Endothelial cell of umbilical vein (primary cell): Measurements from ENCODE around the gene NDUFA7. TPM values are rescaled to one million over a fixed set of nuclear protein-coding genes. Genes with fewer than 3 reads are reported as not detected.
A peak's percentile ranks its signal among the peaks of the same experiment; 100 is the strongest.
"Not testable (repeated sequence)": the region's sequence is repeated elsewhere in the genome, so short reads cannot be mapped to it uniquely, and the experiment has no call there.

Experiments
- BruUV-seq: library from RNA; stranded (reverse); fragments of 400-500 nt; replicated peaks from 2 replicates; lab custom pipeline; 2021; lab: Mats Ljungman, UMichigan
- CTCF ChIA-PET: fragments of 300-600, 350-600 bp; sonication (Branson Sonifier 250); formaldehyde crosslinking; loops from one replicate; lab custom pipeline; 2021; ENCODE audit warnings: antibody characterized with exemption, inconsistent platforms; lab: Charles Lee
- POLR2A ChIA-PET: fragments of 300-600, 350-600 bp; sonication (Branson Sonifier 250); formaldehyde crosslinking; loops from one replicate; lab custom pipeline; 2021; ENCODE audit warnings: antibody characterized with exemption, inconsistent platforms; lab: Charles Lee
- DNase-seq: peaks from one replicate; pipeline ENCODE4 v3.0.0-alpha.2; 2011; ENCODE audit warnings: low read depth, low spot score
- FAIRE-seq: peaks from 2 replicates; lab custom pipeline; 2011; peaks lifted over from hg19 to GRCh38; lab: Jason Lieb, UNC
- H2AFZ ChIP-seq: 2 replicates; pipeline ENCODE4 v1.6.0; 2012; ENCODE audit warnings: low read depth, low read length, control low read depth, inconsistent platforms
- H3K27ac ChIP-seq: 2 replicates; pipeline ENCODE4 v1.5.1; 2011; ENCODE audit warnings: low read depth, mild to moderate bottlenecking, control low read depth, low read length, moderate library complexity; ENCODE audit not compliant: insufficient read depth
- H3K27me3 ChIP-seq, 2 experiments: 2 replicates each; pipeline versions ENCODE4 v1.6.0 to v1.6.1; 2011; ENCODE audit warnings: low read length in 2 of 2, mixed read lengths in 1 of 2; ENCODE audit not compliant: control insufficient read depth in 2 of 2, insufficient read depth in 2 of 2
- H3K36me3 ChIP-seq, 2 experiments: 2 replicates in 1 of 2; 3 replicates in 1 of 2; pipeline ENCODE4 v1.5.1; 2011; ENCODE audit warnings: low read length in 2 of 2, mild to moderate bottlenecking in 1 of 2, moderate library complexity in 1 of 2; ENCODE audit not compliant: control insufficient read depth in 2 of 2, insufficient read depth in 2 of 2; ENCODE audit errors: extremely low read depth in 1 of 2
- H3K4me1 ChIP-seq: 3 replicates; pipeline ENCODE4 v1.5.1; 2011; ENCODE audit warnings: mild to moderate bottlenecking, low read length; ENCODE audit not compliant: control insufficient read depth, insufficient read depth; ENCODE audit errors: extremely low read depth
- H3K4me2 ChIP-seq: 2 replicates; pipeline ENCODE4 v1.6.1; 2011; ENCODE audit warnings: low read length, control low read depth, mixed read lengths; ENCODE audit not compliant: insufficient read depth
- H3K4me3 ChIP-seq, 3 experiments: fragments of 200-600 bp in 1 of 3; sonication (generic), shearing (Covaris generic) in 1 of 3; replicated peaks in 1 of 3; 2 replicates each; pipeline ENCODE4 v1.5.1; 2011 to 2016; ENCODE audit warnings: control low read depth in 3 of 3, low read length in 3 of 3, mild to moderate bottlenecking in 2 of 3, inconsistent platforms in 1 of 3, low read depth in 1 of 3, moderate library complexity in 1 of 3; ENCODE audit not compliant: insufficient read depth in 1 of 3
- H3K79me2 ChIP-seq: 2 replicates; pipeline ENCODE4 v1.6.0; 2012; ENCODE audit warnings: low read length, inconsistent platforms; ENCODE audit not compliant: control insufficient read depth, insufficient read depth
- H3K9ac ChIP-seq: replicated peaks from 2 replicates; pipeline ENCODE3; 2011; ENCODE audit warnings: low read length, control low read depth; ENCODE audit not compliant: insufficient read depth; ENCODE audit errors: extremely low read depth
- H3K9me1 ChIP-seq: replicated peaks from 3 replicates; pipeline ENCODE4 v1.6.0; 2011; ENCODE audit warnings: mild to moderate bottlenecking, low read length; ENCODE audit not compliant: control insufficient read depth, insufficient read depth; ENCODE audit errors: extremely low read depth
- H3K9me3 ChIP-seq: replicated peaks from 2 replicates; pipeline ENCODE4 v1.5.1; 2012; ENCODE audit warnings: low read length, inconsistent platforms; ENCODE audit not compliant: control insufficient read depth, insufficient read depth
- H4K20me1 ChIP-seq: replicated peaks from 2 replicates; pipeline ENCODE3; 2011; ENCODE audit warnings: mild to moderate bottlenecking, low read length; ENCODE audit not compliant: control insufficient read depth, insufficient read depth; ENCODE audit errors: extremely low read depth
- CTCF ChIP-seq, 2 donors: IDR thresholded peaks; 1 replicate in 1 of 2; 2 replicates in 1 of 2; pipeline ENCODE4 v1.5.1; 2011; ENCODE audit warnings: low read length in 2 of 2, mild to moderate bottlenecking in 2 of 2, moderate library complexity in 2 of 2, control low read depth in 1 of 2, inconsistent platforms in 1 of 2, low read depth in 1 of 2; ENCODE audit not compliant: insufficient read depth in 1 of 2; ENCODE audit errors: extremely low read depth in 1 of 2
- EZH2 ChIP-seq: IDR thresholded peaks from 2 replicates; pipeline ENCODE4 v1.6.1; 2012; ENCODE audit warnings: borderline replicate concordance, low read depth, mild to moderate bottlenecking, moderate library complexity, low read length, inconsistent platforms; ENCODE audit not compliant: severe bottlenecking
- FOS ChIP-seq: IDR thresholded peaks from 2 replicates; pipeline ENCODE4 v1.6.1; 2011; ENCODE audit warnings: mild to moderate bottlenecking, low read length, moderate library complexity, borderline replicate concordance; ENCODE audit not compliant: insufficient read depth
- GATA2 ChIP-seq: IDR thresholded peaks from 2 replicates; pipeline ENCODE4 v1.7.0; 2011; ENCODE audit warnings: low read depth, mild to moderate bottlenecking, moderate library complexity, mixed read lengths, low read length; ENCODE audit not compliant: insufficient read length, insufficient read depth
- JUN ChIP-seq: IDR thresholded peaks from 2 replicates; pipeline ENCODE4 v1.6.1; 2011; ENCODE audit warnings: borderline replicate concordance, low read depth; ENCODE audit not compliant: insufficient read length, insufficient read depth
- MAX ChIP-seq: IDR thresholded peaks from 2 replicates; pipeline ENCODE4 v1.6.1; 2011; ENCODE audit not compliant: insufficient read depth, insufficient read length
- MYC ChIP-seq: IDR thresholded peaks from one replicate; pipeline ENCODE4 v1.6.1; 2011; ENCODE audit warnings: mild to moderate bottlenecking, low read depth, low read length
- POLR2A ChIP-seq: IDR thresholded peaks from 2 replicates; pipeline ENCODE4 v1.6.1; 2012; ENCODE audit warnings: low read depth, mild to moderate bottlenecking, control low read depth, low read length
- POLR2AphosphoS5 ChIP-seq: IDR thresholded peaks from 2 replicates; pipeline ENCODE4 v1.6.1; 2012; ENCODE audit warnings: low read depth, mild to moderate bottlenecking, control low read depth, low read length, moderate library complexity; ENCODE audit not compliant: insufficient read depth
- dilution Hi-C: fragments of 300-500 bp; cut with MboI; formaldehyde crosslinking; loops from one replicate; pipeline ENCODE4 v1.15.0; 2019; ENCODE audit warnings: low sequenced_read_pairs; ENCODE audit not compliant: extremely low pct_ligation_motif_present
- intact Hi-C: fragments of 100-400 bp; cut with micrococcal nuclease; formaldehyde crosslinking; loops from one replicate; pipeline ENCODE4 v1.10.0; 2022
- polyA plus RNA-seq, 4 experiments: library from polyadenylated mRNA; depleted of rRNA in 3 of 4; stranded (reverse) in 3 of 4; unstranded in 1 of 4; fragments of >200 nt; gene quantifications; 2 replicates each; pipeline versions ENCODE4 v1.2.1 to v1.2.3, GENCODE V29; 2011 to 2012; ENCODE audit warnings: missing spikeins in 1 of 4
- total RNA-seq: library from RNA; stranded (reverse); gene quantifications from 2 replicates; pipeline ENCODE4 v1.2.3, GENCODE V29; 2021

The NDUFA7 gene
- total and polyA plus RNA-seq, 2 donors (not counting 3 experiments of a cell fraction or from before 2014, with no cell fraction given) = 60.2 to 169 TPM

GRCh38 chr19:8352134-8352827 lies 31.1 kb upstream of the NDUFA7 start:
- no peak for TF ChIP-seq JUN
- no peak for TF ChIP-seq CTCF (IDR thresholded peaks at IDR 0.05; ENCODE audit: extremely low read depth in 1 of 2, insufficient read depth in 1 of 2, low read depth in 1 of 2, low read length in 2 of 2)
- no peak for TF ChIP-seq EZH2
- no peak for TF ChIP-seq POLR2A
- TF ChIP-seq MAX = no peak
- TF ChIP-seq GATA2 = no peak
- no peak for TF ChIP-seq MYC
- no peak for TF ChIP-seq FOS
- TF ChIP-seq POLR2AphosphoS5 = no peak
- Histone ChIP-seq H3K27ac (no peak overlapping the region), H3K79me2 (no peaks in the 10 kb centered on the region), H3K9me3 (no peaks in the 10 kb centered on the region), H3K4me1 (peaks cover 26% of the 10 kb centered on the region), H3K9ac (no peak overlapping the region), H3K4me2 (no peak overlapping the region), H3K4me3 (no peak overlapping the region), H2AFZ (no peak overlapping the region), H3K27me3 (no peaks in the 10 kb centered on the region), H4K20me1 (no peaks in the 10 kb centered on the region), H3K36me3 (no peaks in the 10 kb centered on the region), H3K9me1 (no peaks in the 10 kb centered on the region)
- no TSS peak for BruUV-seq
- FAIRE-seq (peak; percentile 15), DNase-seq (no peak)
- ChIA-PET POLR2A (no interaction called here), CTCF (interaction anchor here (0.9 to 4.9 kb wide), 12 partner anchors 11 to 229 kb away, joined by 3 to 79 read pairs (median 30); partner anchors contain the start of genes ANGPTL4 and MARCHF2)
- intact Hi-C loops = no loop called here
- dilution Hi-C loops = no loop called here

GRCh38 chr19:8349629-8350372 lies 28.6 kb upstream of the NDUFA7 start:
- H3K4me1 ChIP-seq, H3K79me2 ChIP-seq, H3K9me3 ChIP-seq, H3K4me3 ChIP-seq, H2AFZ ChIP-seq, DNase-seq, H3K4me2 ChIP-seq, POLR2A ChIA-PET, intact Hi-C loops, dilution Hi-C loops, H3K27me3 ChIP-seq, FAIRE-seq, H4K20me1 ChIP-seq, H3K9ac ChIP-seq, BruUV-seq, H3K36me3 ChIP-seq, H3K9me1 ChIP-seq, H3K27ac ChIP-seq: not testable (repeated sequence)
- CTCF ChIA-PET = interaction anchor here (0.6 to 1.0 kb wide), 3 partner anchors 10 to 105 kb away, joined by 4 to 5 read pairs (median 5); partner anchors contain the start of gene ANGPTL4
